Measurements from ENCODE around the gene TEX19.

DNA sequence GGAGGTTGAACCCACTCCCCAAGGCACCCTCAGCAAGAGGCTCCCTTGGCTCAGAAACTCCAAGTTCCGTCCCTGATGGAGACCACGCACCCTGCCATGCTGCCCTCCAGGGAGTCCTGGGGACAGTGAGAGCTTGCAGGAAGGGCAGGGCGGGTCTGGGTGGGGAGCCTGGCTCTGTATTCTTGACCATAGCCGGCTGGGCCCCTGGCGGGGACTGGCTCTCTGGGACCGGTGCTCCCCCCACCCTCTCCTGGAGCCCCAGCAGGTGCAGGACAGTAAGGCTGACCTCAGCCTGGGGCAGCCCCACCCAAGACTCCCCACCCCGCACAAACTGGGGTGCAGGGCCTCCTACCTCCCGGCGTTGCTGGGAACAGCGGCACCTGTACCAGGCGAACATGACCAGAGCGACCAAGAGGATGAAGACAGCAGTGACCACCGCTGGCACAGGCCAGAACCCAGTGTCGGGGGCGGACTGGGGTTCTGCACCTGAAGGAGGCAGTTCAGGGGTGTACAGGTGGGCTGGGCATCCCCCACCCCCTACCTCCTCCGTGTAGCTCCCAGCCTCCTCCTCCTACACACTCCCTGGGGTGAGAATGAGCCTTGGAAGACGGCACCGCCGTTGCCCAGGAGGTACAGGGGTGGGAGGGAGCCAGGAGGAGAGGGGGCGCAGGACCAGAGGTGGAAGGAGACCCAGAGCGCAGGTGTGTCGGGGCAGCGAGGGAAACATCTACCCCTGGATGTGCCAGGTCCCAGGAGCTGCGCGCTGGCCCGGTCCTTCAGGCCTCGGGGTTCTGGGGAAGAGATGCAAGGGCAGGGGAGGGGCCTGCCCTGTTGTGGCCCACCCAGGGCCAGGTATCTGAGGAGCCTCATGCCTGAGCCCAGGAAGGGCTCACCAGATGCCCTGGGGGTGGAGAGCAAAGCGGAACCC, 36.3 kb upstream of the TEX19 start:
- TF ChIP-seq POLR2AphosphoS5 (IDR thresholded peaks at IDR 0.05; ENCODE audit: low read depth, low read length) (no peak), POLR2A (IDR thresholded peaks at IDR 0.05; ENCODE audit: low read depth, low read length) (no peak), TAF1 (IDR thresholded peaks at IDR 0.05; ENCODE audit: borderline replicate concordance, low read depth, low read length) (no peak)

Measured in GM12892 (cell line).